Measurements from ENCODE around the gene BRIP1. TPM values are rescaled to one million over a fixed set of nuclear protein-coding genes. Genes with fewer than 3 reads are reported as not detected.
"Not testable (repeated sequence)": the region's sequence is repeated elsewhere in the genome, so short reads cannot be mapped to it uniquely, and the experiment has no call there.

The BRIP1 gene
- total and polyA plus RNA-seq, 9 of the 15 experiments (the other 6 are each of a cell fraction or from before 2014, with no cell fraction given), result 2.4 to 17.5 (median 11.2) TPM

DNA sequence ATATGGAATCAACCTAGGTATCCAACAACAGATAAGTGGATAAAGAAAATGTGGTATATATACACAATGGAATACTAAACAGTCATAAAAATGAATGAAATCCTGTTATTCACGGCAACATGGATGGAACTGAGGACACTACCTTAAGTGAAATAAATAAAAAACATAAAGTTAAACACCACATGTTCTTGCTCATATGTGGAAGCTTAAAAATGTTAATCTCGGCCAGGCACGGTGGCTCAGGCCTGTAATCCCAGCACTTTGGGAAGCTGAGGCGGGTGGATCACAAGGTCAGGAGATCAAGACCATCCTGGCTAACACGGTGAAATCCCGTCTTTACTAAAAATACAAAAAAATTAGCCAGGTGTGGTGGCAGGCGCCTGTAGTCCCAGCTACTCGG, 144.1 kb downstream of the BRIP1 start:
- BruUV-seq (replicated peaks); H3K4me2 ChIP-seq (ENCODE audit: insufficient read depth, low read length); in situ Hi-C loops (cut with MboI); H3K79me2 ChIP-seq (ENCODE audit: control insufficient read depth, insufficient read depth, low read length); ATAC-seq; H4K20me1 ChIP-seq (replicated peaks; ENCODE audit: control insufficient read depth, insufficient read depth, low read length); H2AFZ ChIP-seq (ENCODE audit: low read depth, low read length); POLR2A ChIA-PET; H3K36me3 ChIP-seq (ENCODE audit: control insufficient read depth, insufficient read depth, low read length); H3K4me1 ChIP-seq (replicated peaks in 1 of 2; ENCODE audit: control insufficient read depth in 2 of 2, insufficient read depth in 2 of 2, low read length in 2 of 2); H3K9me1 ChIP-seq (ENCODE audit: control insufficient read depth, insufficient read depth, low read length); FAIRE-seq; DNase-seq (ENCODE audit: extremely low read depth in 1 of 4, low spot score in 3 of 4); H3K9ac ChIP-seq (ENCODE audit: insufficient read depth in 1 of 2, low read depth in 2 of 2, low read length in 2 of 2); intact Hi-C loops (cut with micrococcal nuclease); H3K4me3 ChIP-seq; CTCF ChIA-PET (ENCODE audit: low intra/inter-chr PET ratio); H3K27me3 ChIP-seq (ENCODE audit: control insufficient read depth in 2 of 2, insufficient read depth in 2 of 2, low read length in 2 of 2); H3K9me3 ChIP-seq (replicated peaks; ENCODE audit: control insufficient read depth, insufficient read depth, low read depth, low read length); H3K27ac ChIP-seq (ENCODE audit: extremely low read depth, low read depth, low read length): not testable (repeated sequence)
- TF ChIP-seq, protein P1, sequence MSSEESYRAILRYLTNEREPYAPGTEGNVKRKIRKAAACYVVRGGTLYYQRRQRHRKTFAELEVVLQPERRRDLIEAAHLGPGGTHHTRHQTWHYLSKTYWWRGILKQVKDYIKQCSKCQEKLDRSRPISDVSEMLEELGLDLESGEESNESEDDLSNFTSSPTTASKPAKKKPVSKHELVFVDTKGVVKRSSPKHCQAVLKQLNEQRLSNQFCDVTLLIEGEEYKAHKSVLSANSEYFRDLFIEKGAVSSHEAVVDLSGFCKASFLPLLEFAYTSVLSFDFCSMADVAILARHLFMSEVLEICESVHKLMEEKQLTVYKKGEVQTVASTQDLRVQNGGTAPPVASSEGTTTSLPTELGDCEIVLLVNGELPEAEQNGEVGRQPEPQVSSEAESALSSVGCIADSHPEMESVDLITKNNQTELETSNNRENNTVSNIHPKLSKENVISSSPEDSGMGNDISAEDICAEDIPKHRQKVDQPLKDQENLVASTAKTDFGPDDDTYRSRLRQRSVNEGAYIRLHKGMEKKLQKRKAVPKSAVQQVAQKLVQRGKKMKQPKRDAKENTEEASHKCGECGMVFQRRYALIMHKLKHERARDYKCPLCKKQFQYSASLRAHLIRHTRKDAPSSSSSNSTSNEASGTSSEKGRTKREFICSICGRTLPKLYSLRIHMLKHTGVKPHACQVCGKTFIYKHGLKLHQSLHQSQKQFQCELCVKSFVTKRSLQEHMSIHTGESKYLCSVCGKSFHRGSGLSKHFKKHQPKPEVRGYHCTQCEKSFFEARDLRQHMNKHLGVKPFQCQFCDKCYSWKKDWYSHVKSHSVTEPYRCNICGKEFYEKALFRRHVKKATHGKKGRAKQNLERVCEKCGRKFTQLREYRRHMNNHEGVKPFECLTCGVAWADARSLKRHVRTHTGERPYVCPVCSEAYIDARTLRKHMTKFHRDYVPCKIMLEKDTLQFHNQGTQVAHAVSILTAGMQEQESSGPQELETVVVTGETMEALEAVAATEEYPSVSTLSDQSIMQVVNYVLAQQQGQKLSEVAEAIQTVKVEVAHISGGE (CRISPR knock-in tag; IDR thresholded peaks at IDR 0.05), result peak in 1 of 3 experiments; percentile 89; a peak in 2 of 6 replicates
- 100% methylated on average over 5 of the region's 8 CpGs for WGBS (ENCODE audit: insufficient coverage, low coverage, missing lambda C conversion rate)

DNA sequence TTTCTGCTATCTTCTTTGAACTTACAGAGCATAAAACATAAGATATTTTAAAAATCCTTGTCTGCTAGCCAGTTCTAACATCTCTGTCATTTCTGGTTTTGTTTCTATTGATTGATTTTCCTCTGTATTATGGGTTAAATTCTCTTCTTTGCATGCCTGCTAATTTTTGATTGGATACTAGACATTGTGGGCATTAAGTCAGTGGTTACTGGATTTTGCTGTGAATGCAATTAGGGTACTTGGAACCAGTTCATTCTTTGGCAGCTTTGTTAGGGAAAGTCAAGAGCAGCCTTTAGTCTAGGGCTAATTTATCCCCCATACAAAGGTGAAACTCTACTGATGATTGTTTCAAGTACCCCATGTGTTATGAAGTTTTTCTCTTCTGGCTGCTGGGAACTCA, 145.3 kb downstream of the BRIP1 start:
- BruUV-seq (replicated peaks), result no TSS peak
- TF ChIP-seq, protein P1 (CRISPR knock-in tag; IDR thresholded peaks at IDR 0.05), result peak in 1 of 3 experiments; percentile 71; a peak in 2 of 6 replicates
- no peak for TF ChIP-seq SMARCE1 (IDR thresholded peaks at IDR 0.05)
- TF ChIP-seq PML (IDR thresholded peaks at IDR 0.05; ENCODE audit: low read length), result no peak
- no peak for TF ChIP-seq MCM3 (IDR thresholded peaks at IDR 0.05)
- TF ChIP-seq MYNN (IDR thresholded peaks at IDR 0.05), result no peak
- no peak for TF ChIP-seq MYNN (CRISPR knock-in tag; IDR thresholded peaks at IDR 0.05)
- TF ChIP-seq CBX5 (IDR thresholded peaks at IDR 0.05; ENCODE audit: borderline replicate concordance, low read depth), result no peak
- TF ChIP-seq, protein P2, sequence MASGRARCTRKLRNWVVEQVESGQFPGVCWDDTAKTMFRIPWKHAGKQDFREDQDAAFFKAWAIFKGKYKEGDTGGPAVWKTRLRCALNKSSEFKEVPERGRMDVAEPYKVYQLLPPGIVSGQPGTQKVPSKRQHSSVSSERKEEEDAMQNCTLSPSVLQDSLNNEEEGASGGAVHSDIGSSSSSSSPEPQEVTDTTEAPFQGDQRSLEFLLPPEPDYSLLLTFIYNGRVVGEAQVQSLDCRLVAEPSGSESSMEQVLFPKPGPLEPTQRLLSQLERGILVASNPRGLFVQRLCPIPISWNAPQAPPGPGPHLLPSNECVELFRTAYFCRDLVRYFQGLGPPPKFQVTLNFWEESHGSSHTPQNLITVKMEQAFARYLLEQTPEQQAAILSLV (tag; IDR thresholded peaks at IDR 0.05), result no peak

More for the DNA sequence above, 145.3 kb downstream of the BRIP1 start:
- H3K4me1 ChIP-seq (replicated peaks in 1 of 2; ENCODE audit: control insufficient read depth in 2 of 2, insufficient read depth in 2 of 2, low read length in 2 of 2), result no peaks in the 10 kb centered on the region
- intact Hi-C loops (cut with micrococcal nuclease) (no loop called here), in situ Hi-C loops (cut with MboI) (no loop called here)
- H3K4me3 ChIP-seq, result no peak overlapping the region
- H3K79me2 ChIP-seq (ENCODE audit: control insufficient read depth, insufficient read depth, low read length), result no peaks in the 10 kb centered on the region
- POLR2A ChIA-PET, result no interaction called here
- H3K9me3 ChIP-seq (replicated peaks; ENCODE audit: control insufficient read depth, insufficient read depth, low read depth, low read length), result 0 out of 2 replicates have a peak, but pooled peaks cover 4% of the 10 kb centered on the region
- no peaks in the 10 kb centered on the region for H3K9me1 ChIP-seq (ENCODE audit: control insufficient read depth, insufficient read depth, low read length)
- peaks cover 7% of the 10 kb centered on the region; the same call in 1 of the 3 replicates for H3K36me3 ChIP-seq (ENCODE audit: control insufficient read depth, insufficient read depth, low read length)
- no peaks in the 10 kb centered on the region for H4K20me1 ChIP-seq (replicated peaks; ENCODE audit: control insufficient read depth, insufficient read depth, low read length)
- H3K9ac ChIP-seq (ENCODE audit: insufficient read depth in 1 of 2, low read depth in 2 of 2, low read length in 2 of 2), result no peak overlapping the region
- H3K27me3 ChIP-seq (ENCODE audit: control insufficient read depth in 2 of 2, insufficient read depth in 2 of 2, low read length in 2 of 2), result no peaks in the 10 kb centered on the region
- ATAC-seq (no peak), DNase-seq (ENCODE audit: extremely low read depth in 1 of 4, low spot score in 3 of 4) (no peak), FAIRE-seq (no peak)
- no peak overlapping the region for H2AFZ ChIP-seq (ENCODE audit: low read depth, low read length)
- CTCF ChIA-PET (ENCODE audit: low intra/inter-chr PET ratio), result no interaction called here
- no peak overlapping the region for H3K4me2 ChIP-seq (ENCODE audit: insufficient read depth, low read length)
- H3K27ac ChIP-seq (ENCODE audit: extremely low read depth, low read depth, low read length), result no peak overlapping the region
